Measurements from ENCODE around the gene ARFRP1. TPM values are rescaled to one million over a fixed set of nuclear protein-coding genes. Genes with fewer than 3 reads are reported as not detected.

Gene ARFRP1
- total RNA-seq, 1 donor from 2014 or later, result 39.8 TPM

DNA sequence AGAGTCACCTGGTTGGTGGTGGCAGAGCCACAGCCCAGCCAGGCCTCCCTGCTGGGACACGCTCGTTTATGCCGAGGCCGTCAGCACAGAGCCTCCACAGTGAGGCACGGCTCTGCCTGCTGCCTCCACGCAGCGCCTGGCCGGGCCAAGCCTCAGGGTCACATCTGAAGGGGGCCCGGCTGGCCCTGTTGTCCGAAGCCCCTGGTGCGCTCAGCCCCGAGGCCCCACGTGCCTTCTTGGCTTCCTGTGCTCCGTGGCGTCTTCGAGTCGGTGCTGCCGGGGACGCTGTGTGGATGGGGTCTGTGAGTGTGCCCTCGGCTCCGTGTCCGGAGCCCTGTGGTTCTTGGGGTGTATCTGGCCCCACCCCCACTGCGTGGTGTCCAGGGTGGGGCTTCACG lies 21.7 kb downstream of the ARFRP1 start:
- DNase-seq (ENCODE audit: low spot score), result no peak
- Mint-ChIP-seq H3K9me3 (ENCODE audit: low read depth) (no peaks in the 10 kb centered on the region), H3K27ac (ENCODE audit: unreplicated experiment) (peak overlapping the region; percentile 49), H3K4me1 (ENCODE audit: low read depth) (peaks cover 25% of the 10 kb centered on the region), H3K36me3 (ENCODE audit: low read depth) (no peaks in the 10 kb centered on the region), H3K4me3 (ENCODE audit: unreplicated experiment) (no peak overlapping the region), H3K27me3 (ENCODE audit: low read depth) (no peaks in the 10 kb centered on the region)
- TF ChIP-seq, protein P1, sequence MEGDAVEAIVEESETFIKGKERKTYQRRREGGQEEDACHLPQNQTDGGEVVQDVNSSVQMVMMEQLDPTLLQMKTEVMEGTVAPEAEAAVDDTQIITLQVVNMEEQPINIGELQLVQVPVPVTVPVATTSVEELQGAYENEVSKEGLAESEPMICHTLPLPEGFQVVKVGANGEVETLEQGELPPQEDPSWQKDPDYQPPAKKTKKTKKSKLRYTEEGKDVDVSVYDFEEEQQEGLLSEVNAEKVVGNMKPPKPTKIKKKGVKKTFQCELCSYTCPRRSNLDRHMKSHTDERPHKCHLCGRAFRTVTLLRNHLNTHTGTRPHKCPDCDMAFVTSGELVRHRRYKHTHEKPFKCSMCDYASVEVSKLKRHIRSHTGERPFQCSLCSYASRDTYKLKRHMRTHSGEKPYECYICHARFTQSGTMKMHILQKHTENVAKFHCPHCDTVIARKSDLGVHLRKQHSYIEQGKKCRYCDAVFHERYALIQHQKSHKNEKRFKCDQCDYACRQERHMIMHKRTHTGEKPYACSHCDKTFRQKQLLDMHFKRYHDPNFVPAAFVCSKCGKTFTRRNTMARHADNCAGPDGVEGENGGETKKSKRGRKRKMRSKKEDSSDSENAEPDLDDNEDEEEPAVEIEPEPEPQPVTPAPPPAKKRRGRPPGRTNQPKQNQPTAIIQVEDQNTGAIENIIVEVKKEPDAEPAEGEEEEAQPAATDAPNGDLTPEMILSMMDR (IDR thresholded peaks at IDR 0.05), result no peak

DNA sequence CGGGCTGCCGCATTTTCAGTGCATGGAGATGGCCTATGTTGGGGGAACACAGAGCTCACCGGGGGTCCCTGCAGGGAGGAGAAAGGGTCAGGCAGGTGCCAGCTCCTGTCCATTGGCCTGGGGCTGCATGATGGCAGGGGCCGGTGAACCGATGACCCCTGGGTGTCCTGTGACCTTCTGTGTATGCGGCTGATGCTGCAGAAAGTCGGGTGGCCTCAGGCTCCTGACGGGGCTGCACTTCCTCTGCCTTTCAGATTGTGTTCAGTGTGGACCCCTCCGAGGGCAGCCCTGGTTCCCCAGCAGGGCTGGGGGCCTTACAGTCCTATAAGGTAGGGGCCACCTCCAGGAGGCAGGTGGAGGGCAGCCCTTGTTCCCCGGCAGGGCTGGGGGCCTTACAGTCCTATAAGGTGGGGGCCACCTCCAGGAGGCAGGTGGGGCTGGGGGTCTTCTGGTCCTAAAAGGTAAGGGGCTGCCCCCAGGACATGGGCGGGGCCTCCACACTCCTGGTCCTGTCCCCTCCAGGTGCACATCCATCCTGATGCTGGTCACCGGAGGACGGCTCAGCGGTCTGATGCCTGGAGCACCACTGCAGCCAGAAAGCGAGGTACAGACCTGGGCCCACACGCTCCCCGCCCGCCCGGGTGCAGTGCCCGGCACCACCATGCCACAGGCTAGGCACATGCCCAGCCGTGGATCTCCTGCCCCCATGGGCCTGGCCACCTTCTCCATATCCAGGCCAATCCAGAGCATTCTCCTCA lies 22.3 kb downstream of the ARFRP1 start:
- Mint-ChIP-seq H3K4me3 (ENCODE audit: unreplicated experiment) (no peak overlapping the region), H3K9me3 (ENCODE audit: low read depth) (no peaks in the 10 kb centered on the region), H3K36me3 (ENCODE audit: low read depth) (no peaks in the 10 kb centered on the region)

DNA sequence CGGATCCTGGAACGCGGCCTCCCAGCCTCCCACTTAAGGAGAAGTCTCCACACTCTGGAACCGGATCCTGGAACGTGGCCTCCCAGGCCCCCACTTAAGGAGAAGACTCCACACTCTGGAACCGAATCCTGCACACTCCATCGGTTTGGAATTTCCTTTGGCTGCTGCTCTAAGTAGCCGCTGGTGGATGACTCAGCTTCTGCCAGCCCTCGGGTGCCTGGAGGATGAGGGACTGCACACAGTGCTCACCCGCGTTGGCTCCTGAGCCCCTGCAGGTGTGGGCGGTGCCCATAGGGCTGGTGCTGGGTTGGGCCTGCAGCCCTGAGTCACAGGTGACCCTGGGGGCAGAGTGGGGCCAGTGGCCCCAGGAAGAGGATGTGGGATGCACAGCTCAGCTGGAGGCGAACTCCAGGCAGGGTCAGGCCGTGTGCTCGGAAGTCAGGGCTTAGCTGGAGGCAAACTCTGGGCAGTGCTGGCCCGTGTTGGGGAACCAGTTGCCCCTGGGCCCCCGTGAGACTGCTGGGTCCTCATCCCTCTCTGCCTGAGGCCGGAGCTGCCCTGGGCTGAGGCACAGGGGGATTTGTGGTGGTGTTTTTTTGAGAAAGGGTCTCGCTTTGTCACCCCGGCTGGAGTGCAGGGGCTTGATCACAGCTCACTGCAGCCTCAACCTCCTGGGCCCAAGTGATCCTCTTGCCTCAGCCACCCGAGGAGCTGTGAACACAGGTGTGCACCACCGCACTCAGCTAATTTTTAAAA lies 25.2 kb downstream of the ARFRP1 start:
- no peaks in the 10 kb centered on the region for H3K9me3 Mint-ChIP-seq (ENCODE audit: low read depth)
- H3K27ac Mint-ChIP-seq (ENCODE audit: unreplicated experiment), result peak overlapping the region; percentile 96
- no peak for DNase-seq (ENCODE audit: low spot score)
- no peaks in the 10 kb centered on the region for H3K27me3 Mint-ChIP-seq (ENCODE audit: low read depth)
- H3K36me3 Mint-ChIP-seq (ENCODE audit: low read depth), result peaks cover 1% of the 10 kb centered on the region
- H3K4me3 Mint-ChIP-seq (ENCODE audit: unreplicated experiment), result no peak overlapping the region
- TF ChIP-seq, protein P1 (IDR thresholded peaks at IDR 0.05), result no peak
- H3K4me1 Mint-ChIP-seq (ENCODE audit: low read depth), result peaks cover 25% of the 10 kb centered on the region

More for the DNA sequence above, 22.3 kb downstream of the ARFRP1 start:
- Mint-ChIP-seq H3K4me1 (ENCODE audit: low read depth) (peaks cover 25% of the 10 kb centered on the region), H3K27me3 (ENCODE audit: low read depth) (no peaks in the 10 kb centered on the region), H3K27ac (ENCODE audit: unreplicated experiment) (no peak overlapping the region)
- DNase-seq (ENCODE audit: low spot score), result no peak
- TF ChIP-seq, protein P1 (IDR thresholded peaks at IDR 0.05), result no peak

DNA sequence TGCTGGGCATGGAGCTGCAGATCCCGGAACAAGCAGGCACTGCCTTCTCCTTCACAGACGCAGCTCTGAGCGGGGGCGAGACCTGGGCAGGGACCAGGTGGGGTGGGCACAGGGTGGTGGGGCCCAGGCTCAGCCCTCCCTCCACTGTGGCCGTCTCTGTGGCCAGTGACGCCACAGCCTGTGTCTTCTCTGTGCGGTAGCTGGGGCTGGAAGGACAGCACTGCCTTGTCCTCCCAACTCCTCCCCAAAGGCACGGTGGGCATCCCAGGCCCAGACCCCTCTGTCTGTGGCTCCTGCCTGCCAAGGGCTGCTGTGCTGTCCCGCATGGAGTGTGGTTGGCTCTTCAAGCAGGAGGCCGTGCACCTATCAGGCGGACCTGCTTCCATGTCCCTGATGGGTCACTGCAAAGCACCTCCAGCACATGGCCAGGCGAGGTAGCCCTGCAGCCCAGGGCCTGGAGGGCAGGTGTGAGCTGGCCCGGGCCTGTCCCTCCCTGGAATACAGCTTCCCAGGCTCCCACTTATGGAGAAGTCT lies 26.1 kb downstream of the ARFRP1 start:
- peaks cover 21% of the 10 kb centered on the region for H3K4me1 Mint-ChIP-seq (ENCODE audit: low read depth)
- H3K36me3 Mint-ChIP-seq (ENCODE audit: low read depth), result peaks cover 4% of the 10 kb centered on the region
- H3K27ac Mint-ChIP-seq (ENCODE audit: unreplicated experiment), result peak overlapping the region; percentile 96
- no peaks in the 10 kb centered on the region for H3K27me3 Mint-ChIP-seq (ENCODE audit: low read depth)
- H3K9me3 Mint-ChIP-seq (ENCODE audit: low read depth), result no peaks in the 10 kb centered on the region
- no peak for DNase-seq (ENCODE audit: low spot score)
- no peak overlapping the region for H3K4me3 Mint-ChIP-seq (ENCODE audit: unreplicated experiment)
- TF ChIP-seq, protein P1 (IDR thresholded peaks at IDR 0.05), result no peak

DNA sequence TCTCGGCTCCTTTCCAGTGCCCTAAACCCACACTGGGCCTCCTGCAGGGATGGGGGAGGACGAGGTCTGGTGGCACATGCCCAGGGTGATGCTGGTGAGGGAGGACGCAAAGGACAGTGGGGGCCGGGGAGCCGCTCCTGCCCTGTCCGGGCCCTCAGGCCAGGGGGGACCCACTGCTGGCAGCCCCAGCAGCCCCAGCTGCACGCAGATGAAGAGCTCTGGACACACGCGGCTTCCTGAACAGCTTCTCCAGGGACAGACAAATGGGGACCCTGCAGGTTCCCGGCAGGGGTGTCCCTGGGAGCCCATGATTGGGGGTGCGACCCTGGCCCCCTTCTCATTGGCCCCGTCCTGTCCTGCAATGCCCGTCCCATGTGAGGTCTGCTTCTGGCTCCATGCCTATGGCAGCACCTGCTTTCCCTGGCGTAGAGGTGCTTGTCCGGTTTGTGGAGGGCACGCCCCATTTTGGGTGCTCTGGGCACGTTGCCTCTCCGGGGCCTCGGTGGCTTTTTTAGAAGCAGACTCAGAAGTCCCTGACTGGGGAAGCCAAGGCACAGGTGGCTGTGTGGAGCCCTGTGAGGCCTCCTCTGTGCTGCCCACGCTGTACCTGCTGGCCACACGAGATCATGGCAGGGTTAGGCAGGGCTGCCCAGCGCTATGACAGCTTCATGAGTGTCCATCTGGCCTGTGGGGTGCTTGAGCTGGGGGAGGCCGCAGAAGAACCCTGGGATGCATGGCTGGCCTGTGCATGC lies 26.7 kb downstream of the ARFRP1 start:
- peaks cover 16% of the 10 kb centered on the region for H3K4me1 Mint-ChIP-seq (ENCODE audit: low read depth)
- H3K27ac Mint-ChIP-seq (ENCODE audit: unreplicated experiment), result no peak overlapping the region
- DNase-seq (ENCODE audit: low spot score), result no peak
- no peaks in the 10 kb centered on the region for H3K27me3 Mint-ChIP-seq (ENCODE audit: low read depth)
- H3K36me3 Mint-ChIP-seq (ENCODE audit: low read depth), result peaks cover 7% of the 10 kb centered on the region
- H3K9me3 Mint-ChIP-seq (ENCODE audit: low read depth), result no peaks in the 10 kb centered on the region
- H3K4me3 Mint-ChIP-seq (ENCODE audit: unreplicated experiment), result no peak overlapping the region
- TF ChIP-seq, protein P1 (IDR thresholded peaks at IDR 0.05), result no peak

All from chondrocyte (in vitro differentiated cells).